ENCODE measurements around the gene KAT2B.
"Not testable (repeated sequence)": the region's sequence is repeated elsewhere in the genome, so short reads cannot be mapped to it uniquely, and the experiment has no call there.

DNA sequence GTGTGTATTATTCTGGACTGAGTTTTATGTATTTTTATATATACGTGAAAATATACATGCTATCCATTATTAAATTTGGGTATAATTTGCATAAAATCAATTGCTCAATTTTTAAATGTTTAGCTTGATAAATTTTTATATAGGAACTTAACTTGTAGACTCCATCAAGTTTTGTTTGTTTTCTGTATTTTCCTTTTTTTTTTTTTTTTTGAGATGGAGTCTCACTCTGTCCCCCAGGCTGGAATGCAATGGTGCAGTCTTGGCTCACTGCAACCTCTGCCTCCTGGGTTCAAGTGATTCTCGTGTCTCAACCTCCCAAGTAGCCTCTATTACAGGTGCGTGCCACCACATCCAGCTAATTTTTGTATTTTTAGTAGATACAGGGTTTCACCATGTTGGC, 24.2 kb upstream of the KAT2B start:
- TF ChIP-seq, protein P1, sequence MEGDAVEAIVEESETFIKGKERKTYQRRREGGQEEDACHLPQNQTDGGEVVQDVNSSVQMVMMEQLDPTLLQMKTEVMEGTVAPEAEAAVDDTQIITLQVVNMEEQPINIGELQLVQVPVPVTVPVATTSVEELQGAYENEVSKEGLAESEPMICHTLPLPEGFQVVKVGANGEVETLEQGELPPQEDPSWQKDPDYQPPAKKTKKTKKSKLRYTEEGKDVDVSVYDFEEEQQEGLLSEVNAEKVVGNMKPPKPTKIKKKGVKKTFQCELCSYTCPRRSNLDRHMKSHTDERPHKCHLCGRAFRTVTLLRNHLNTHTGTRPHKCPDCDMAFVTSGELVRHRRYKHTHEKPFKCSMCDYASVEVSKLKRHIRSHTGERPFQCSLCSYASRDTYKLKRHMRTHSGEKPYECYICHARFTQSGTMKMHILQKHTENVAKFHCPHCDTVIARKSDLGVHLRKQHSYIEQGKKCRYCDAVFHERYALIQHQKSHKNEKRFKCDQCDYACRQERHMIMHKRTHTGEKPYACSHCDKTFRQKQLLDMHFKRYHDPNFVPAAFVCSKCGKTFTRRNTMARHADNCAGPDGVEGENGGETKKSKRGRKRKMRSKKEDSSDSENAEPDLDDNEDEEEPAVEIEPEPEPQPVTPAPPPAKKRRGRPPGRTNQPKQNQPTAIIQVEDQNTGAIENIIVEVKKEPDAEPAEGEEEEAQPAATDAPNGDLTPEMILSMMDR (IDR thresholded peaks at IDR 0.05 in 4 of 5, conservative IDR thresholded peaks at IDR 0.05 in 1 of 5) = not testable (repeated sequence)
- not testable (repeated sequence) for TF ChIP-seq POLR2A (IDR thresholded peaks at IDR 0.05)
